ENCODE measurements around the gene IL17C. TPM values are rescaled to one million over a fixed set of nuclear protein-coding genes. Genes with fewer than 3 reads are reported as not detected.

The IL17C gene
- total and polyA plus RNA-seq, 2 donors (not counting 1 experiment from before 2014, with no cell fraction given), result 1.3 to 1.5 TPM

GRCh38 chr16:88662222-88662842, 24.0 kb downstream of the IL17C start:
- TF ChIP-seq, protein P1, sequence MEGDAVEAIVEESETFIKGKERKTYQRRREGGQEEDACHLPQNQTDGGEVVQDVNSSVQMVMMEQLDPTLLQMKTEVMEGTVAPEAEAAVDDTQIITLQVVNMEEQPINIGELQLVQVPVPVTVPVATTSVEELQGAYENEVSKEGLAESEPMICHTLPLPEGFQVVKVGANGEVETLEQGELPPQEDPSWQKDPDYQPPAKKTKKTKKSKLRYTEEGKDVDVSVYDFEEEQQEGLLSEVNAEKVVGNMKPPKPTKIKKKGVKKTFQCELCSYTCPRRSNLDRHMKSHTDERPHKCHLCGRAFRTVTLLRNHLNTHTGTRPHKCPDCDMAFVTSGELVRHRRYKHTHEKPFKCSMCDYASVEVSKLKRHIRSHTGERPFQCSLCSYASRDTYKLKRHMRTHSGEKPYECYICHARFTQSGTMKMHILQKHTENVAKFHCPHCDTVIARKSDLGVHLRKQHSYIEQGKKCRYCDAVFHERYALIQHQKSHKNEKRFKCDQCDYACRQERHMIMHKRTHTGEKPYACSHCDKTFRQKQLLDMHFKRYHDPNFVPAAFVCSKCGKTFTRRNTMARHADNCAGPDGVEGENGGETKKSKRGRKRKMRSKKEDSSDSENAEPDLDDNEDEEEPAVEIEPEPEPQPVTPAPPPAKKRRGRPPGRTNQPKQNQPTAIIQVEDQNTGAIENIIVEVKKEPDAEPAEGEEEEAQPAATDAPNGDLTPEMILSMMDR (IDR thresholded peaks at IDR 0.05), result no peak
- no peak for TF ChIP-seq EZH2 (IDR thresholded peaks at IDR 0.05; ENCODE audit: borderline replicate concordance, insufficient read depth, low read depth, low read length, poor library complexity, severe bottlenecking)
- no peak for DNase-seq
- Mint-ChIP-seq H3K4me1 (peaks cover 31% of the 10 kb centered on the region), H3K27ac (peak overlapping the region; percentile 85), H3K9me3 (ENCODE audit: insufficient read depth) (no peaks in the 10 kb centered on the region), H3K27me3 (no peaks in the 10 kb centered on the region), H3K4me3 (peak overlapping the region; percentile 91)
- H3K27me3 ChIP-seq (replicated peaks in 1 of 4; ENCODE audit: control extremely low read depth in 1 of 4, control insufficient read depth in 3 of 4, insufficient read depth in 4 of 4, low read length in 3 of 4), result no peaks in the 10 kb centered on the region
- H3K9ac ChIP-seq (ENCODE audit: low read length), result peak overlapping the region; percentile 91
- intact Hi-C loops (cut with micrococcal nuclease), result loop anchor here (2.0 kb wide), 1 partner anchor 38 kb away; no protein-coding TSS in a partner anchor
- 3% methylated on average over 49 of the region's 49 CpGs for WGBS (ENCODE audit: insufficient coverage)
- no peak for ATAC-seq (ENCODE audit: low read depth)
- no peaks in the 10 kb centered on the region for H3K9me3 ChIP-seq (ENCODE audit: control extremely low read depth in 1 of 3, control insufficient read depth in 2 of 3, insufficient read depth in 1 of 3, low read length in 2 of 3)
- peak overlapping the region; percentile 94 for H3K4me2 ChIP-seq (replicated peaks; ENCODE audit: low read depth, low read length, poor library complexity, severe bottlenecking)
- H3K4me1 ChIP-seq (ENCODE audit: control insufficient read depth in 2 of 2, insufficient read depth in 2 of 2, low read length in 2 of 2), result peaks cover 18 to 30% of the 10 kb centered on the region in 2 donors
- H4K20me1 ChIP-seq (ENCODE audit: control insufficient read depth, insufficient read depth, low read length, poor library complexity, severe bottlenecking), result no peaks in the 10 kb centered on the region
- peaks cover 55% of the 10 kb centered on the region for H3K79me2 ChIP-seq (ENCODE audit: control insufficient read depth, insufficient read depth, low read length)
- CTCF ChIA-PET, result interaction anchor here (0.7 kb wide), 1 partner anchor 22 kb away, joined by 3 read pairs; no protein-coding TSS in a partner anchor
- H3K36me3 ChIP-seq (replicated peaks in 1 of 2; ENCODE audit: control extremely low read depth in 1 of 2, control insufficient read depth in 1 of 2, extremely low read depth in 1 of 2, insufficient read depth in 2 of 2, low read length in 1 of 2), result peaks cover 0 to 8% of the 10 kb centered on the region in 2 experiments
- H3K4me3 ChIP-seq (ENCODE audit: control extremely low read depth in 1 of 5, extremely low read depth in 1 of 5, insufficient read depth in 1 of 5, low read depth in 2 of 5, low read length in 4 of 5), result peak overlapping the region; percentile 49 to 89 (median 88)
- H3K27ac ChIP-seq (ENCODE audit: low read length in 2 of 2), result peak overlapping the region; percentile 10 to 88
- H2AFZ ChIP-seq (ENCODE audit: insufficient read depth, low read depth, low read length, poor library complexity, severe bottlenecking), result peak overlapping the region; percentile 96
- POLR2A ChIA-PET, result interaction anchor here (0.6 to 1.9 kb wide), 5 partner anchors 10 to 25 kb away, joined by 4 to 6 read pairs (median 4); no protein-coding TSS in a partner anchor

Measured in B cell (primary cell).